ENCODE data around the gene EPHA6.
A peak's percentile ranks its signal among the peaks of the same experiment; 100 is the strongest.
"Not testable (repeated sequence)": the region's sequence is repeated elsewhere in the genome, so short reads cannot be mapped to it uniquely, and the experiment has no call there.

The EPHA6 gene

GRCh38 chr3:97197083-97197482, 382.7 kb downstream of the EPHA6 start:
- no peak for DNase-seq

- DNase-seq, result no peak
Observed at GRCh38 chr3:97197830-97198229, 383.4 kb downstream of the EPHA6 start.

- DNase-seq, result no peak
Observed at GRCh38 chr3:97200387-97200786, 386.0 kb downstream of the EPHA6 start.

GRCh38 chr3:97201814-97202213, 387.4 kb downstream of the EPHA6 start:
- no peak for DNase-seq

- DNase-seq, result no peak
Observed at GRCh38 chr3:97228966-97229365, 414.6 kb downstream of the EPHA6 start.

GRCh38 chr3:97230486-97230885, 416.1 kb downstream of the EPHA6 start:
- DNase-seq, result no peak

- peak; percentile 77 for DNase-seq
Observed at GRCh38 chr3:97232393-97233034, 418.1 kb downstream of the EPHA6 start.

- DNase-seq, result no peak
Observed at GRCh38 chr3:97235179-97235578, 420.8 kb downstream of the EPHA6 start.

- no peak for DNase-seq
Observed at GRCh38 chr3:97235611-97236315, 421.4 kb downstream of the EPHA6 start.

- peak; percentile 4 for DNase-seq
Observed at GRCh38 chr3:97241417-97241816, 427.0 kb downstream of the EPHA6 start.

- DNase-seq, result no peak
Observed at GRCh38 chr3:97245201-97245910, 431.0 kb downstream of the EPHA6 start.

GRCh38 chr3:97256060-97256459, 441.7 kb downstream of the EPHA6 start:
- no peak for DNase-seq

- DNase-seq, result no peak
Observed at GRCh38 chr3:97257942-97258697, 443.7 kb downstream of the EPHA6 start.

GRCh38 chr3:97259263-97259662, 444.9 kb downstream of the EPHA6 start:
- DNase-seq, result no peak

GRCh38 chr3:97264180-97264579, 449.8 kb downstream of the EPHA6 start:
- no peak for DNase-seq

- no peak for DNase-seq
Observed at GRCh38 chr3:97265237-97266005, 451.0 kb downstream of the EPHA6 start.

GRCh38 chr3:97269202-97269601, 454.8 kb downstream of the EPHA6 start:
- no peak for DNase-seq

- DNase-seq, result not testable (repeated sequence)
Observed at GRCh38 chr3:97276879-97277550, 462.6 kb downstream of the EPHA6 start.

- DNase-seq, result no peak
Observed at GRCh38 chr3:97277708-97278107, 463.3 kb downstream of the EPHA6 start.

- peak; percentile 58 for DNase-seq
Observed at GRCh38 chr3:97278506-97278905, 464.1 kb downstream of the EPHA6 start.

- peak; percentile 98 for DNase-seq
Observed at GRCh38 chr3:97291901-97292300, 477.5 kb downstream of the EPHA6 start.

GRCh38 chr3:97293596-97294131, 479.3 kb downstream of the EPHA6 start:
- no peak for DNase-seq

Measured in COR-L47 (cell line).